ENCODE measurements around the gene MED31.

Gene MED31

DNA sequence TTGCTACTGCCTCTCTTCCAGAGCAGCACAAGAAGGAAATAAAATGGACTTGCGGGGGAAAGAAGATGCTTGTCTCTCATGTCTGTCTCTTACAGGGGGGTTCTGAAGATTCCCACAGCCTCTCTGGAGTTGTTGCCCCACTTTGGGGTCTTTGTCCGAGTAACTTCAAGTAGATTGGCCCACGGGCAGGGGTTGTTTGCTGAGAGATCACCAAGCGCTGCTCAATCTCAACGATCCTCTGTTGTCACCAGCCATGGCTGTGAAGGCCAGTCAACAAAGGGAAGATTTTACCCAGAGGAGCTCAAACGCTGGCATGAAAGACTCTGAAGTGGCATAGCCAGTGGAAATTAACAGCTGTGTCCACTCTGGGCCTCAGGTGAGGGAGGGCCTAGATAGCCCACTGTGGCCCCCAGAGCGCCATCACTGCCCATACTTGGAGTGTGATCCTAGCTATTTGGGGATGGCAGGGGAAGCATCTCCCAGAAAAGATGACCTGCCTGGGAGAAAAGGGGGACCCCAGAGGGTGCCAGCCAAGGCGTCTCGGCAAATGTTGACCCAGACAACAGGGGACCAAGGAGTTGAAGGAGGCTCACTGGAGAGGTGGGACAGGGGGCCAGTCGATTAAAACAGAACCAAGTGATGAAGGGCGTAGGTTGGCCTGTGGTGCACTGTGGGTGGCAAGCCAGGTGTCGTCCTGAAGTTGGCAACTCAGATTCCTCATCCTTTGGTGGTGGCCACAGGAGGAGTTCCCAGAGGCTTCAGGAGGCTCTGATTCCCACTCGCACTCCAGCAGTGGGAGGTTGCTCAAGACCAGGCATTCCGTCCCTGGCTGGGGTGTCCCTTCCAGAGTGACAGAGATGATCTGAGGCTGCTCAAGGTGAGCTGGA, 33.7 kb upstream of the MED31 start:
- H3K4me1 ChIP-seq (ENCODE audit: control insufficient read depth, insufficient read depth, low read depth, low read length), result no peaks in the 10 kb centered on the region
- no peak overlapping the region for H2BK15ac ChIP-seq (ENCODE audit: low read depth, poor library complexity, severe bottlenecking)
- H3K36me3 ChIP-seq (ENCODE audit: control insufficient read depth in 1 of 2, insufficient read depth in 2 of 2, low read depth in 1 of 2, low read length in 2 of 2), result no peaks in the 10 kb centered on the region
- no peak overlapping the region for H4K8ac ChIP-seq (ENCODE audit: low read length)
- H3K4ac ChIP-seq (ENCODE audit: low read depth in 1 of 2, low read length in 2 of 2), result no peak overlapping the region
- no peak for DNase-seq
- 75% methylated on average over 14 of the region's 14 CpGs for WGBS
- H2AK5ac ChIP-seq (ENCODE audit: low read length, severe bottlenecking), result no peak overlapping the region
- no peak overlapping the region for H3K4me3 ChIP-seq (ENCODE audit: insufficient read depth in 1 of 2, low read depth in 1 of 2, low read length in 2 of 2)
- H3K23ac ChIP-seq (ENCODE audit: low read length in 2 of 2), result no peak overlapping the region
- no peak overlapping the region for H4K91ac ChIP-seq (ENCODE audit: low read length)
- no peak overlapping the region for H3K4me2 ChIP-seq (ENCODE audit: low read length, poor library complexity, severe bottlenecking)
- no peaks in the 10 kb centered on the region for H3K9me3 ChIP-seq (ENCODE audit: control insufficient read depth, low read length)
- no peaks in the 10 kb centered on the region for H3K79me1 ChIP-seq (replicated peaks; ENCODE audit: low read length, poor library complexity, severe bottlenecking)
- H2AFZ ChIP-seq (ENCODE audit: low read depth, low read length), result no peak overlapping the region
- no peak overlapping the region for H3K18ac ChIP-seq (ENCODE audit: low read depth in 1 of 2, low read length in 2 of 2)
- H2BK12ac ChIP-seq (ENCODE audit: low read length in 2 of 2), result no peak overlapping the region
- H3K9ac ChIP-seq (ENCODE audit: low read length), result no peak overlapping the region
- H2BK120ac ChIP-seq (ENCODE audit: low read depth, low read length), result no peak overlapping the region
- peaks cover 7 to 65% of the 10 kb centered on the region in 2 experiments for H3K27me3 ChIP-seq (ENCODE audit: control insufficient read depth in 1 of 2, insufficient read depth in 1 of 2, low read length in 2 of 2)
- H3K27ac ChIP-seq (ENCODE audit: low read length, poor library complexity, severe bottlenecking), result no peak overlapping the region
- H3K14ac ChIP-seq (ENCODE audit: low read length in 2 of 2), result no peak overlapping the region
- H2BK5ac ChIP-seq (ENCODE audit: low read depth, low read length, poor library complexity, severe bottlenecking), result no peak overlapping the region

DNA sequence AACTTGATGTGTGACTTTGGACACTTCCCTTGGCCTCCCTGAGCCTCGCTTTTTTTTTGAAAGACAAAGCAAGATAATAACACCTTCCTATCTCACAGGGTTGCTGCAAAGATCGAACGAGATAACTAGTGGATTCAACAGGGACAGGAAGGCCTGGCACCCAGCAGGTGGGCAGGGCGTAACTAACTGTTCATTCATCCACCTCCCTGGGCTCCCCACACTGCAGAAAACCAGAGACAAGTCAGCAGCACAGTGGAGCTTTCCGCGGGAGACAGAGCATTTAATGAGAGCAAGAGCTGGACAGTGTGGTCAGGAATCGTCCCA, 33.0 kb upstream of the MED31 start:
- Histone ChIP-seq H3K79me1 (replicated peaks; ENCODE audit: low read length, poor library complexity, severe bottlenecking) (no peaks in the 10 kb centered on the region), H3K27me3 (ENCODE audit: control insufficient read depth in 1 of 2, insufficient read depth in 1 of 2, low read length in 2 of 2) (peaks cover 7 to 63% of the 10 kb centered on the region in 2 experiments), H2BK120ac (ENCODE audit: low read depth, low read length) (no peak overlapping the region), H3K18ac (ENCODE audit: low read depth in 1 of 2, low read length in 2 of 2) (no peak overlapping the region), H3K4ac (ENCODE audit: low read depth in 1 of 2, low read length in 2 of 2) (no peak overlapping the region), H2AK5ac (ENCODE audit: low read length, severe bottlenecking) (no peak overlapping the region), H4K91ac (ENCODE audit: low read length) (no peak overlapping the region), H3K23ac (ENCODE audit: low read length in 2 of 2) (no peak overlapping the region), H4K8ac (ENCODE audit: low read length) (no peak overlapping the region), H3K4me1 (ENCODE audit: control insufficient read depth, insufficient read depth, low read depth, low read length) (no peaks in the 10 kb centered on the region), H2AFZ (ENCODE audit: low read depth, low read length) (no peak overlapping the region), H2BK15ac (ENCODE audit: low read depth, poor library complexity, severe bottlenecking) (no peak overlapping the region), H3K4me2 (ENCODE audit: low read length, poor library complexity, severe bottlenecking) (no peak overlapping the region), H3K36me3 (ENCODE audit: control insufficient read depth in 1 of 2, insufficient read depth in 2 of 2, low read depth in 1 of 2, low read length in 2 of 2) (no peaks in the 10 kb centered on the region), H3K14ac (ENCODE audit: low read length in 2 of 2) (no peak overlapping the region), H2BK5ac (ENCODE audit: low read depth, low read length, poor library complexity, severe bottlenecking) (no peak overlapping the region), H3K9me3 (ENCODE audit: control insufficient read depth, low read length) (no peaks in the 10 kb centered on the region), H3K4me3 (ENCODE audit: insufficient read depth in 1 of 2, low read depth in 1 of 2, low read length in 2 of 2) (no peak overlapping the region), H3K27ac (ENCODE audit: low read length, poor library complexity, severe bottlenecking) (no peak overlapping the region), H2BK12ac (ENCODE audit: low read length in 2 of 2) (no peak overlapping the region), H3K9ac (ENCODE audit: low read length) (no peak overlapping the region)
- DNase-seq, result no peak
- WGBS, result 25% methylated on average over 7 of the region's 7 CpGs

GRCh38 chr17:6683730-6684459, 32.5 kb upstream of the MED31 start:
- no peak overlapping the region for H3K14ac ChIP-seq (ENCODE audit: low read length in 2 of 2)
- no peak for DNase-seq
- no peak overlapping the region for H2BK5ac ChIP-seq (ENCODE audit: low read depth, low read length, poor library complexity, severe bottlenecking)
- no peaks in the 10 kb centered on the region for H3K9me3 ChIP-seq (ENCODE audit: control insufficient read depth, low read length)
- H3K4me2 ChIP-seq (ENCODE audit: low read length, poor library complexity, severe bottlenecking), result no peak overlapping the region
- no peak overlapping the region for H3K18ac ChIP-seq (ENCODE audit: low read depth in 1 of 2, low read length in 2 of 2)
- H2BK120ac ChIP-seq (ENCODE audit: low read depth, low read length), result no peak overlapping the region
- H3K27me3 ChIP-seq (ENCODE audit: control insufficient read depth in 1 of 2, insufficient read depth in 1 of 2, low read length in 2 of 2), result peaks cover 7 to 62% of the 10 kb centered on the region in 2 experiments
- no peaks in the 10 kb centered on the region for H3K36me3 ChIP-seq (ENCODE audit: control insufficient read depth in 1 of 2, insufficient read depth in 2 of 2, low read depth in 1 of 2, low read length in 2 of 2)
- no peak overlapping the region for H4K8ac ChIP-seq (ENCODE audit: low read length)
- H3K23ac ChIP-seq (ENCODE audit: low read length in 2 of 2), result no peak overlapping the region
- no peak overlapping the region for H3K9ac ChIP-seq (ENCODE audit: low read length)
- no peak overlapping the region for H3K4me3 ChIP-seq (ENCODE audit: insufficient read depth in 1 of 2, low read depth in 1 of 2, low read length in 2 of 2)
- no peak overlapping the region for H4K91ac ChIP-seq (ENCODE audit: low read length)
- H3K27ac ChIP-seq (ENCODE audit: low read length, poor library complexity, severe bottlenecking), result no peak overlapping the region
- H3K4ac ChIP-seq (ENCODE audit: low read depth in 1 of 2, low read length in 2 of 2), result no peak overlapping the region
- no peak overlapping the region for H2BK15ac ChIP-seq (ENCODE audit: low read depth, poor library complexity, severe bottlenecking)
- H2BK12ac ChIP-seq (ENCODE audit: low read length in 2 of 2), result no peak overlapping the region
- no peak overlapping the region for H2AK5ac ChIP-seq (ENCODE audit: low read length, severe bottlenecking)
- WGBS, result 81% methylated on average over 3 of the region's 3 CpGs
- H3K4me1 ChIP-seq (ENCODE audit: control insufficient read depth, insufficient read depth, low read depth, low read length), result no peaks in the 10 kb centered on the region
- no peaks in the 10 kb centered on the region for H3K79me1 ChIP-seq (replicated peaks; ENCODE audit: low read length, poor library complexity, severe bottlenecking)
- H2AFZ ChIP-seq (ENCODE audit: low read depth, low read length), result no peak overlapping the region

DNA sequence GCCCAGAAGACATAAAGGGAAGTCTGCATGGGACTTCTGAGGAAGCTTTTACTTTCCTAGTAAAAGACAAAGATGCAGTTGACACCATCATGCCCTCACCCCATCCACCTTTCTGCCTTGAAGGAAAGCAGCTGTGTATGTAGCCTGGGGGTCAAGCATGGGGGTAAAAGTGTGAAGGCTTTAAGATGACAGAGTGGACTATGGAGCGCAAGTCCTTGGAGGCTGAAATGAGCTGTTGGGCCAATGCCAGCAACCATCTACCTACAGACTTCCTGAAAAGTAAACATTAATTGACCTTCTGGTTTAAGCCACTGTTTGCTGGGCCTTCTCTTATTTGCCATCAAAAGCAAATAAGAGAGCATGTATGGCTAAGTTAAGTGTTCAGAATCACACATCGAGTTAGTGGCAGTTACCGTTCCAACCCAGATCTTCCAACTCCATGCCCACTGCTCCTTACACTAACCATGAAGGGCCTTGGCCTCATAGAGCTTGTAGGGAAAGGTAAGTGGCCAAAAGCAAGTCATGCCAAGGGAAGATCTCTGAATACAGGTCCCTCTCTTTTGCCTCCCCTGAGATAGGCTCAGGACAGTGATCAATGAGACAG, 31.8 kb upstream of the MED31 start:
- no peaks in the 10 kb centered on the region for H3K9me3 ChIP-seq (ENCODE audit: control insufficient read depth, low read length)
- no peak overlapping the region for H2BK12ac ChIP-seq (ENCODE audit: low read length in 2 of 2)
- H3K14ac ChIP-seq (ENCODE audit: low read length in 2 of 2), result no peak overlapping the region
- no peak overlapping the region for H3K27ac ChIP-seq (ENCODE audit: low read length, poor library complexity, severe bottlenecking)
- H3K4me1 ChIP-seq (ENCODE audit: control insufficient read depth, insufficient read depth, low read depth, low read length), result no peaks in the 10 kb centered on the region
- no peak overlapping the region for H3K9ac ChIP-seq (ENCODE audit: low read length)
- H3K23ac ChIP-seq (ENCODE audit: low read length in 2 of 2), result no peak overlapping the region
- no peaks in the 10 kb centered on the region for H3K79me1 ChIP-seq (replicated peaks; ENCODE audit: low read length, poor library complexity, severe bottlenecking)
- H3K4ac ChIP-seq (ENCODE audit: low read depth in 1 of 2, low read length in 2 of 2), result no peak overlapping the region
- no peak overlapping the region for H2BK5ac ChIP-seq (ENCODE audit: low read depth, low read length, poor library complexity, severe bottlenecking)
- no peak overlapping the region for H2AFZ ChIP-seq (ENCODE audit: low read depth, low read length)
- H3K4me2 ChIP-seq (ENCODE audit: low read length, poor library complexity, severe bottlenecking), result no peak overlapping the region
- H3K18ac ChIP-seq (ENCODE audit: low read depth in 1 of 2, low read length in 2 of 2), result no peak overlapping the region
- H2BK120ac ChIP-seq (ENCODE audit: low read depth, low read length), result no peak overlapping the region
- H3K27me3 ChIP-seq (ENCODE audit: control insufficient read depth in 1 of 2, insufficient read depth in 1 of 2, low read length in 2 of 2), result peaks cover 14 to 67% of the 10 kb centered on the region in 2 experiments
- H3K4me3 ChIP-seq (ENCODE audit: insufficient read depth in 1 of 2, low read depth in 1 of 2, low read length in 2 of 2), result no peak overlapping the region
- no peaks in the 10 kb centered on the region for H3K36me3 ChIP-seq (ENCODE audit: control insufficient read depth in 1 of 2, insufficient read depth in 2 of 2, low read depth in 1 of 2, low read length in 2 of 2)
- DNase-seq, result no peak
- no peak overlapping the region for H2BK15ac ChIP-seq (ENCODE audit: low read depth, poor library complexity, severe bottlenecking)
- no peak overlapping the region for H4K91ac ChIP-seq (ENCODE audit: low read length)
- no peak overlapping the region for H2AK5ac ChIP-seq (ENCODE audit: low read length, severe bottlenecking)
- H4K8ac ChIP-seq (ENCODE audit: low read length), result no peak overlapping the region
- 72% methylated on average over 2 of the region's 3 CpGs for WGBS
